CD14-positive monocyte (primary cell): ENCODE measurements around the gene RIMBP2. TPM values are rescaled to one million over a fixed set of nuclear protein-coding genes. Genes with fewer than 3 reads are reported as not detected.

Source experiments
- DNase-seq, 3 donors: peaks; one replicate each; pipeline ENCODE4 v3.0.0-alpha.2; 2011 to 2022
- H2AFZ ChIP-seq: 2 replicates; pipeline ENCODE4 v1.6.0; 2012; ENCODE audit warnings: mild to moderate bottlenecking, low read depth, low read length, inconsistent platforms; ENCODE audit not compliant: insufficient read depth, poor library complexity, severe bottlenecking
- H3K27ac ChIP-seq, 2 donors: 1 replicate in 1 of 2; 2 replicates in 1 of 2; pipeline ENCODE4 v1.5.1; 2012 to 2013; ENCODE audit warnings: low read length in 2 of 2, control low read depth in 1 of 2, inconsistent platforms in 1 of 2, low read depth in 1 of 2, mild to moderate bottlenecking in 1 of 2
- H3K27me3 ChIP-seq, 2 donors: one replicate each; pipeline versions ENCODE4 v1.6.0 to v1.6.1; 2011 to 2013; ENCODE audit warnings: low read length in 2 of 2; ENCODE audit not compliant: control insufficient read depth in 2 of 2, insufficient read depth in 2 of 2
- H3K36me3 ChIP-seq, 2 donors: replicated peaks in 1 of 2; 1 replicate in 1 of 2; 2 replicates in 1 of 2; pipeline versions ENCODE4 v1.5.1 to v1.6.1; 2012 to 2013; ENCODE audit warnings: low read length in 2 of 2, control low read depth in 1 of 2, inconsistent platforms in 1 of 2, mild to moderate bottlenecking in 1 of 2; ENCODE audit not compliant: insufficient read depth in 2 of 2, control insufficient read depth in 1 of 2
- H3K4me1 ChIP-seq, 2 donors: 1 replicate in 1 of 2; 2 replicates in 1 of 2; pipeline versions ENCODE4 v1.5.1 to v1.6.1; 2012 to 2013; ENCODE audit warnings: low read length in 2 of 2, control low read depth in 1 of 2, inconsistent platforms in 1 of 2, mild to moderate bottlenecking in 1 of 2, moderate library complexity in 1 of 2; ENCODE audit not compliant: insufficient read depth in 2 of 2, control insufficient read depth in 1 of 2
- H3K4me2 ChIP-seq: replicated peaks from 2 replicates; pipeline ENCODE3; 2012; ENCODE audit warnings: low read length, moderate library complexity, mild to moderate bottlenecking; ENCODE audit not compliant: poor library complexity, severe bottlenecking; ENCODE audit errors: extremely low read depth
- H3K4me3 ChIP-seq, 3 experiments: fragments of 200-600 bp in 1 of 3; sonication (generic) in 1 of 3; replicated peaks in 1 of 3; 1 replicate in 2 of 3; 2 replicates in 1 of 3; pipeline ENCODE4 v1.5.1; 2011 to 2013; ENCODE audit warnings: low read length in 3 of 3, mild to moderate bottlenecking in 3 of 3, control low read depth in 2 of 3, low read depth in 2 of 3, inconsistent platforms in 1 of 3, moderate library complexity in 1 of 3
- H3K79me2 ChIP-seq: 2 replicates; pipeline ENCODE4 v1.6.0; 2012; ENCODE audit warnings: mild to moderate bottlenecking, control low read depth, inconsistent platforms, low read length, moderate library complexity; ENCODE audit not compliant: insufficient read depth
- H3K9ac ChIP-seq: 2 replicates; pipeline ENCODE4 v1.6.0; 2017; ENCODE audit warnings: low read length, mild to moderate bottlenecking; ENCODE audit not compliant: insufficient read depth, poor library complexity, severe bottlenecking
- H3K9me3 ChIP-seq, 2 donors: replicated peaks in 1 of 2; 1 replicate in 1 of 2; 2 replicates in 1 of 2; pipeline versions ENCODE4 v1.5.1 to v1.6.1; 2012 to 2013; ENCODE audit warnings: low read length in 2 of 2, control low read depth in 1 of 2; ENCODE audit not compliant: control insufficient read depth in 1 of 2, insufficient read depth in 1 of 2
- H4K20me1 ChIP-seq: 2 replicates; pipeline ENCODE4 v1.6.0; 2012; ENCODE audit warnings: mild to moderate bottlenecking, low read length, control low read depth, moderate library complexity; ENCODE audit not compliant: insufficient read depth
- H3K27ac Mint-ChIP-seq, 7 donors: one replicate each; pipeline ENCODE4 v1.8.0; 2020; ENCODE audit warnings: mild to moderate bottlenecking in 7 of 7, mixed read lengths in 7 of 7, moderate library complexity in 6 of 7, inconsistent platforms in 2 of 7
- H3K27me3 Mint-ChIP-seq, 3 donors: one replicate each; pipeline ENCODE4 v1.8.0; 2021 to 2022; ENCODE audit warnings: low read depth in 3 of 3, mild to moderate bottlenecking in 3 of 3, mixed read lengths in 3 of 3, moderate library complexity in 3 of 3, inconsistent platforms in 1 of 3
- H3K36me3 Mint-ChIP-seq, 2 donors: one replicate each; pipeline ENCODE4 v1.8.0; 2020; ENCODE audit warnings: mixed read lengths in 2 of 2, inconsistent platforms in 1 of 2, mild to moderate bottlenecking in 1 of 2
- H3K4me1 Mint-ChIP-seq: one replicate; pipeline ENCODE4 v1.8.0; 2020; ENCODE audit warnings: mild to moderate bottlenecking, mixed read lengths
- H3K4me3 Mint-ChIP-seq, 2 donors: one replicate each; pipeline ENCODE4 v1.8.0; 2020; ENCODE audit warnings: mild to moderate bottlenecking in 2 of 2, mixed read lengths in 2 of 2, moderate library complexity in 1 of 2
- H3K9me3 Mint-ChIP-seq, 7 donors: one replicate each; pipeline ENCODE4 v1.8.0; 2020 to 2022; ENCODE audit warnings: mixed read lengths in 7 of 7, mild to moderate bottlenecking in 6 of 7, moderate library complexity in 6 of 7, inconsistent platforms in 2 of 7
- CTCF ChIP-seq: fragments of 200-600 bp; IDR thresholded peaks from one replicate; pipeline ENCODE4 v1.8.0; 2022; ENCODE audit warnings: antibody characterized with exemption, mild to moderate bottlenecking
- WGBS: methylation state at CpG from one replicate; pipeline ENCODE4 v1.1.5; 2013; ENCODE audit warnings: missing lambda C conversion rate; ENCODE audit not compliant: insufficient coverage; 5-methylcytosine and 5-hydroxymethylcytosine counted together
- intact Hi-C, 2 donors: fragments of 100-400 bp; cut with micrococcal nuclease; formaldehyde crosslinking; loops; one replicate each; pipeline versions ENCODE4 v1.15.0 to v1.15.1; 2023
- polyA plus RNA-seq, 3 donors: library from polyadenylated mRNA; depleted of rRNA in 1 of 3; unstranded in 2 of 3; stranded (reverse) in 1 of 3; fragments of 300-500 nt in 2 of 3; fragments of >200 nt in 1 of 3; fragmentation: Illumina TruSeq in 2 of 3; gene quantifications; 1 replicate in 2 of 3; 2 replicates in 1 of 3; pipeline ENCODE4 v1.2.3, GENCODE V29; 2012 to 2021

The RIMBP2 gene
- polyA plus RNA-seq, 3 donors, result not detected

GRCh38 chr12:130398100-130398848 is 317.8 kb downstream of the RIMBP2 start:
- Mint-ChIP-seq H3K9me3 (peaks cover 0 to 6% (median 0%) of the 10 kb centered on the region in 7 donors), H3K4me1 (peaks cover 2% of the 10 kb centered on the region), H3K36me3 (no peaks in the 10 kb centered on the region), H3K4me3 (no peak overlapping the region), H3K27ac (no peak overlapping the region), H3K27me3 (peaks cover 0 to 4% (median 2%) of the 10 kb centered on the region in 3 donors)
- Histone ChIP-seq H3K9me3 (peaks cover 5 to 6% of the 10 kb centered on the region in 2 donors), H3K9ac (no peak overlapping the region), H3K27me3 (no peaks in the 10 kb centered on the region), H2AFZ (no peak overlapping the region), H4K20me1 (no peaks in the 10 kb centered on the region), H3K79me2 (no peaks in the 10 kb centered on the region), H3K4me3 (no peak overlapping the region), H3K4me1 (no peaks in the 10 kb centered on the region), H3K27ac (no peak overlapping the region), H3K36me3 (no peaks in the 10 kb centered on the region), H3K4me2 (no peak overlapping the region)
- no peak for DNase-seq
- intact Hi-C loops, result no loop called here
- WGBS, result 84% methylated on average over 10 of the region's 12 CpGs
- no peak for TF ChIP-seq CTCF

GRCh38 chr12:130396667-130397066 is 319.4 kb downstream of the RIMBP2 start:
- Mint-ChIP-seq H3K27me3 (peaks cover 0 to 4% (median 2%) of the 10 kb centered on the region in 3 donors), H3K4me3 (no peak overlapping the region), H3K9me3 (peaks cover 0 to 6% (median under 1%) of the 10 kb centered on the region in 7 donors), H3K27ac (no peak overlapping the region), H3K36me3 (no peaks in the 10 kb centered on the region), H3K4me1 (peaks cover 2% of the 10 kb centered on the region)
- intact Hi-C loops, result no loop called here
- H3K9ac ChIP-seq, result no peak overlapping the region
- no peaks in the 10 kb centered on the region for H3K36me3 ChIP-seq
- WGBS, result 100% methylated on average over 1 of the region's 2 CpGs
- no peaks in the 10 kb centered on the region for H4K20me1 ChIP-seq
- no peaks in the 10 kb centered on the region for H3K79me2 ChIP-seq
- H3K4me3 ChIP-seq, result no peak overlapping the region
- H3K4me1 ChIP-seq, result no peaks in the 10 kb centered on the region
- no peak overlapping the region for H2AFZ ChIP-seq
- H3K9me3 ChIP-seq, result peaks cover 12 to 23% of the 10 kb centered on the region in 2 donors
- no peak overlapping the region for H3K4me2 ChIP-seq
- DNase-seq, result no peak
- H3K27me3 ChIP-seq, result no peaks in the 10 kb centered on the region
- no peak overlapping the region for H3K27ac ChIP-seq
- TF ChIP-seq CTCF, result no peak
